Progenitor cell of endocrine pancreas (in vitro differentiated cells): ENCODE results near the gene TUBGCP2. TPM values are rescaled to one million over a fixed set of nuclear protein-coding genes. Genes with fewer than 3 reads are reported as not detected.
"Not testable (repeated sequence)": the region's sequence is repeated elsewhere in the genome, so short reads cannot be mapped to it uniquely, and the experiment has no call there.

ENCODE experiments used
- DNase-seq: peaks from one replicate; pipeline ENCODE4 v3.0.0; 2021; ENCODE audit warnings: low spot score; ENCODE audit not compliant: unreplicated experiment
- H3K27ac Mint-ChIP-seq: 2 replicates; pipeline ENCODE4 v1.8.0; 2021; ENCODE audit warnings: mild to moderate bottlenecking, moderate library complexity, mixed read lengths
- H3K27me3 Mint-ChIP-seq: 2 replicates; pipeline ENCODE4 v1.8.0; 2021; ENCODE audit warnings: mixed read lengths
- H3K36me3 Mint-ChIP-seq: 2 replicates; pipeline ENCODE4 v1.8.0; 2022; ENCODE audit warnings: mixed read lengths; ENCODE audit not compliant: insufficient read depth
- H3K4me1 Mint-ChIP-seq: 2 replicates; pipeline ENCODE4 v1.8.0; 2021; ENCODE audit warnings: low read depth, mixed read lengths
- H3K4me3 Mint-ChIP-seq: 2 replicates; pipeline ENCODE4 v1.8.0; 2021; ENCODE audit warnings: low read depth, mild to moderate bottlenecking, moderate library complexity, mixed read lengths
- H3K9me3 Mint-ChIP-seq: 2 replicates; pipeline ENCODE4 v1.8.0; 2021; ENCODE audit warnings: low read depth, mixed read lengths
- CTCF ChIP-seq: fragments of 200-600 bp; sonication (generic); IDR thresholded peaks from one replicate; pipeline ENCODE4 v1.5.0; 2021; ENCODE audit warnings: antibody characterized with exemption, mild to moderate bottlenecking; ENCODE audit not compliant: unreplicated experiment
- total RNA-seq: library from RNA; stranded (reverse); gene quantifications from 2 replicates; pipeline ENCODE4 v1.2.1, GENCODE V29; 2021

Gene TUBGCP2
- total RNA-seq, 1 donor from 2014 or later: 77.0 TPM

DNA sequence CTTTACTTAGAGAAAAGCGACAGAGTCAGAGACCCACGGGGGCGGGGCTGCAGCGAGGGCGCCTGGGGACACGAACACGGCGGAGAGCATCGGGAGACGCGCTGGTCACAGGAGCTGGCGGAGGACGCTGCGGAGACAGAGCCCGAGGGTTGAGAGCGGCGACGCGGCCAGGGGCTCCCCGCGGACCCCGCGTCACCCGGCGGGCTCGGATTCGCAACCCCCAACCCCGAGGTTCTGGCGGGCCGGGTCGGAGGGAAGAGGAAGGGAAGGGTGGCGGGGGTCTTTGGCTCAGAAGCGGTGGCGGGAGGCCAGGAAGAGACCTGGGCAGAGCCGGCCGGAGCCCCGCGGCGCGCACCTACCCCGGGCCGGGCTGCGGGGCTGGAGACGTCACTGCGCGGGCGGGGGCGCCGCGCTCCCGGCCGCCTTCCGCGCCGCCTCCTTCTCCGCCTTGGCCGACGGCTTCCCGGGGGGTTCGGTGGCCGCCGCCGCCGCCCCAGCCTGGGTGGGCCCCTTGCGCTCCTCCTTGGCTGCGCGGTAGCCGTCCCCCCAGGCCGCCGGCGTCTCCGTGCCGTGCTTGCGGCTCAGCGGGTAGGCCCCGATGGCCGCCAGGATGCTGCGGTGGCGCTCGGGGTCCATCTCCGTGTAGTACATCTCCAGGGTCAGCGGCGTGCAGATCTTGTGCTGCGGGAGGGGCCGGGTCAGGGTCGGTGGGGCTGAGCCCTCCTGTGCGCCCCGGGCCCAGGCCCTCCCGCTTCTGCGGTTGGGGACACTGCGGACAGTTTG lies 17.0 kb upstream of the TUBGCP2 start:
- H3K27me3 Mint-ChIP-seq: peaks cover 49% of the 10 kb centered on the region
- no peaks in the 10 kb centered on the region for H3K9me3 Mint-ChIP-seq
- peak overlapping the region; percentile 59 for H3K4me3 Mint-ChIP-seq
- no peaks in the 10 kb centered on the region for H3K36me3 Mint-ChIP-seq
- H3K4me1 Mint-ChIP-seq: peaks cover 4% of the 10 kb centered on the region
- H3K27ac Mint-ChIP-seq: no peak overlapping the region
- DNase-seq: no peak
- no peak for TF ChIP-seq CTCF

- no peak for TF ChIP-seq CTCF
- no peak for DNase-seq
- Mint-ChIP-seq H3K27me3 (peaks cover 51% of the 10 kb centered on the region), H3K4me3 (no peak overlapping the region), H3K36me3 (no peaks in the 10 kb centered on the region), H3K4me1 (peaks cover 4% of the 10 kb centered on the region), H3K9me3 (no peaks in the 10 kb centered on the region), H3K27ac (no peak overlapping the region)
Observed at GRCh38 chr10:133324857-133325260, 16.2 kb upstream of the TUBGCP2 start.

DNA sequence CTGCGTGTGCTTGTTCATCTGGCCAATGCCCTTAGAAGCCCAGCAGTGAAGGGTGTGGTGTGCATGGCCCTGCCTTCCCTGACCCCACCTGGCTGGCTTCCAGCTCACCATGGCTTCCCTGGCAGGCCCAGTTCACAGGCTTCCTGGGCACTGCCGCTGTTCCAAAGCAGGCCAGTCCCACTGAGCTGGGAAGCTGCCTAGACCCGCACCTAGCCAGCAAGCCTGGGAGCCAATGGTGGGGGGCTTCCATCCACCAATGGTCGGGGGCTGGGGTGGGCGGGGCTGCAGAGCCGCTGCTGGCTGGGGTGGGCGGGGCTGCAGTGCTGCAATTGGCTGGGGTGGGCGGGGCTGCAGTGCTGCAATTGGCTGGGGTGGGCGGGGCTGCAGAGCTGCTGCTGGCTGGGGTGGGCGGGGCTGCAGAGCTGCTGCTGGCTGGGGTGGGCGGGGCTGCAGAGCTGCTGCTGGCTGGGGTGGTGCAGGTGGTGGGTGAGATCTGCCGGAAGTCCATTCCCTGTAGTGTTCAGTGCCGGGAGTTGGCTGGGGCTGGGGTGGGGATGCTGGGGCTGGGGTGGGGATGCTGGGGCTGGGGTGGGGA lies 15.6 kb upstream of the TUBGCP2 start:
- H3K36me3 Mint-ChIP-seq: no peaks in the 10 kb centered on the region
- DNase-seq: no peak
- H3K27ac Mint-ChIP-seq: no peak overlapping the region
- H3K27me3 Mint-ChIP-seq: peaks cover 50% of the 10 kb centered on the region
- no peaks in the 10 kb centered on the region for H3K9me3 Mint-ChIP-seq
- no peak overlapping the region for H3K4me3 Mint-ChIP-seq
- peaks cover 4% of the 10 kb centered on the region for H3K4me1 Mint-ChIP-seq
- TF ChIP-seq CTCF: no peak

GRCh38 chr10:133322064-133322709 lies 13.5 kb upstream of the TUBGCP2 start:
- peaks cover 36% of the 10 kb centered on the region for H3K27me3 Mint-ChIP-seq
- not testable (repeated sequence) for H3K9me3 Mint-ChIP-seq, H3K4me1 Mint-ChIP-seq, H3K4me3 Mint-ChIP-seq, H3K36me3 Mint-ChIP-seq, H3K27ac Mint-ChIP-seq, DNase-seq

DNA sequence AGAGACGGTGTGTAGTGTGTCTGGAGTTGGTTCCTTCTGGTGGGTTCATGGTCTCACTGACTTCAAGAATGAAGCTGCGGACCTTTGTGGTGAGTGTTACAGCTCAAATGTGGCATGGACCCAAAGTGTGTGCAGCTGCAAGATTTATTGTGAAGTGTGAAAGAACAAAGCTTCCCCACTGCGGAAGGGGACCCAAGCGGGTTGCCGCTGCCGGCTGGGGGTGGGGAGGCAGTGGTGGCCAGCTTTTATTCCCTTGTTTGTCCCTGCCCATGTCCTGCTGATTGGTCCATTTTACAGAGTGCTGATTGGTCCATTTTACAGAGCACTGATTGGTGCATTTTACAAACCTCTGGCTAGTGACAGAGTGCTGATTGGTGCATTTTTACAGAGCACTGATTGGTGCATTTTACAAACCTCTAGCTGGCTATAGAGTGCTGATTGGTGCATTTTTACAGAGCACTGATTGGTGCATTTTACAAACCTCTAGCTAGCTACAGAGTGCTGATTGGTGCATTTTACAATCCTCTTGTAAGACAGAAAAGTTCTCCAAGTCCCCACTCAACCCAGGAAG lies 12.3 kb upstream of the TUBGCP2 start:
- not testable (repeated sequence) for DNase-seq, H3K9me3 Mint-ChIP-seq, H3K36me3 Mint-ChIP-seq, H3K4me3 Mint-ChIP-seq, H3K4me1 Mint-ChIP-seq, H3K27ac Mint-ChIP-seq
- H3K27me3 Mint-ChIP-seq: peaks cover 25% of the 10 kb centered on the region

- H3K4me3 Mint-ChIP-seq: peak overlapping the region; percentile 47
- peak; percentile 91 for TF ChIP-seq CTCF
- H3K9me3 Mint-ChIP-seq: no peaks in the 10 kb centered on the region
- peaks cover 2% of the 10 kb centered on the region for H3K36me3 Mint-ChIP-seq
- H3K4me1 Mint-ChIP-seq: peaks cover 1% of the 10 kb centered on the region
- DNase-seq: peak; percentile 86
- H3K27ac Mint-ChIP-seq: no peak overlapping the region
- H3K27me3 Mint-ChIP-seq: peaks cover 21% of the 10 kb centered on the region
Observed at GRCh38 chr10:133318494-133319127, 9.9 kb upstream of the TUBGCP2 start.
